CD1c-positive myeloid dendritic cell (primary cell): ENCODE measurements around the gene SHROOM2.
A peak's percentile ranks its signal among the peaks of the same experiment; 100 is the strongest.
"Not testable (repeated sequence)": the region's sequence is repeated elsewhere in the genome, so short reads cannot be mapped to it uniquely, and the experiment has no call there.

ENCODE experiments used
- DNase-seq: peaks from one replicate; pipeline ENCODE4 v3.0.0-alpha.2; 2016; ENCODE audit errors: extremely low spot score

Gene SHROOM2

DNA sequence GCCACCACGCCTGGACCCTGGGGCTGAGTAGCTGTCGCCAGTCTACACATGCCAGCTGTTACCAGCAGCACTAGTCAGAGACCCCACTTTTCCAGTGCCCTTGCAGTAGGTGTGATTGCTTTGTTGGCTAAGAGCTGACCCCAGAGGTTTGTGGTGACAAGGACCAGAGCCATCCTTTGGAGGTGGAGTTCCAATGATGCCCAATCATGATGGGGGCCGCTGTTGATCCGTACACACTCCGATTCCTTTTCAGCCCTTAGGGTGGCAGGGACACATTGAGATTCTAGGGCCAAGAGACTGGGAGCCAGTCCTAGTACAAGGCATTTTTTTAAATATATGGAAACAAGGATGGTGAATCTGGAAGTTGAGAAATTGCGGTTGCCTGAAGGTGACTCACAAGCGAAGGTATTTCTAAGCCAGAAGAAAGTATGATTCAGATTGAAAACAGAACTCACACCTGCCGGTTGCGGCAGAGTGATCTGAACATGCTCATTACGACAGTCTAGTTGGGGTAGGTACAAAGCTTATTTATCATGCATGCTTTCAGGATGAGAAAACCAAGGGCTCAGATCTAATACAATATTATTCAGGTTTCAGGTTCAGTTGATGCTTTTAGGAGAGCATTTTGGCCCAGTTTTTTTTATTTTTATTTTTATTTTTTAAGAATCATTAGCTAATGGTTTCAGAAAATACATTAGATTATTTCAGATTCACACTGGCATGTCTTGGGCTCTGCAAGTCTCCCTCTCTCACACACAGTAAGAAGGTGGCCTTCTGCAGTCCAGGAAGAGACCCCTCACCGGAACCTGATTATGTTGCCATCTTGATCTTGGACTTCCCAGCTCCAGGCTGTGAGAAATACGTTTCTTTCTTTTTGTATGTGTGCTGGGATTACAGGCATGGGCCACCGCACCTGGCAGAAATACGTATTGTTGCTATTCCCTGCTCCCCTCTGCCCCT lies 43.4 kb downstream of the SHROOM2 start:
- no peak for DNase-seq

DNA sequence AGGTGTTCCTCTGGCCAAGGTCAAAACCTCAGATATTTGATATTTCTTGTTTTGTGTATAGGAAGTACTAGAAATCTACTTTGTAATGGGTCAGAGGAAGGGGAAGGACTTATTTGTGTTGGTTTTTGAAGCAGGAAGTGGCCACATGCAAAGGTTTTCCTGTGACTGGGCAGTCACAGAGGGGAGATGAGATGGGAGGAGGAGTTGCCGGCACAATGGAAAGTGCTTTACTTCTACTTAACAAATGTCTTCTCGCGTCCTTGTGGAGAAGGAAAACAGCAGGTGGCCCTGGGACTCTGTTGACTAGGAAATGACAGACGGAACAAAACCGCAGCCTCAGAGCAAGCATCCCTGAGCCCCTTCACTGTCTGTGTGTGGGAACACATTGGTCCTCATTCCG lies 46.6 kb downstream of the SHROOM2 start:
- peak; percentile 3 for DNase-seq

DNA sequence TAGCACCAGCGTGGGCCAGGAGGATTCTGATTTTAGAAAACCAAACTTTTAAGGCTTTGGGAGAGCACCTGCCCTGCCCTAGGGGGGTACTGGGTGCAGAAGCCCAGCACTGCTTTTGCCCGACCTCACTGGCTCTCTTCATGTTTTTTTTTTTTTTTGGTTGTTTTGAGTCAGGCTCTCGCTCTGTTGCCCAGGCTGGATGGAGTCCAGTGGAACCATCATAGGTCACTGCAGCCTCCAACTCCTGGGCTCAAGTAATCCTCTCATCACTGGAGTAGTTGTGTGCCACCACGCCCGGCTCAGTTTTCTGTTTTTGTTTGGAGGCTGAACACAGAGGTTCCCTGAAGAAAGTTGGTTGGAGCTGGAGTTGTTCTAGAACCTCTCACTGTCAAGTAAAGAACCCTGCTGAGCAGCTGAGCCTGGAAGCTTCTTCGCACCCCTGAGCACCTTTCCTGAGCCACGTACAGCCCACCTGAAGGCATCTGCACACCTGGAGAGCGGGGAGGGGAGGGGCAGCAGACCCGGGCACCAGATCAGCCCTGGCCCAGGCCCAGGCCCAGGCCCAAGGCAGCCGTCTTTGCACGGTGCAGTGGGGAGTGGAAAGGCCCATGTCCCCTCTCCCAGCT lies 49.5 kb downstream of the SHROOM2 start:
- no peak for DNase-seq

DNA sequence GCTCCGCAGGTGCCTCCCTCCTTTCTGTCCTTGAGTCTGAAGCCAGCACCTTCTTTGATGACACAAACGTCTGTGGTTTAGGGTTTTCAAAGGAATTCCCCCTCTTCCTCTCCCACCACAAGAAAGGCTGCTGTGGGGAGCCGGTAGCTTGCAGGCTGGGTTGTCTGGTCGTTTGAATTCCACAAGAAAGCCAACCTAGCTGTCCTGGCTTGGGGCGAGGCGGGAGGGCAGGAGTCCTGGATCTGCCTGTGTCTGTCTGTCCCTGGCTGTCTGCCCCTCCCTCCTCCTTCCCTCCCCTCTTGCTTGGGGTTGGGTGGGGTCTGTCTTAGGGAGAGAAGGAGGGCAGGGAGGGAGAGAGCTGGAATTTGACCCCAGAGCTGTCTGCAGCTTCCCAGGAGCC lies 56.3 kb downstream of the SHROOM2 start:
- no peak for DNase-seq

DNA sequence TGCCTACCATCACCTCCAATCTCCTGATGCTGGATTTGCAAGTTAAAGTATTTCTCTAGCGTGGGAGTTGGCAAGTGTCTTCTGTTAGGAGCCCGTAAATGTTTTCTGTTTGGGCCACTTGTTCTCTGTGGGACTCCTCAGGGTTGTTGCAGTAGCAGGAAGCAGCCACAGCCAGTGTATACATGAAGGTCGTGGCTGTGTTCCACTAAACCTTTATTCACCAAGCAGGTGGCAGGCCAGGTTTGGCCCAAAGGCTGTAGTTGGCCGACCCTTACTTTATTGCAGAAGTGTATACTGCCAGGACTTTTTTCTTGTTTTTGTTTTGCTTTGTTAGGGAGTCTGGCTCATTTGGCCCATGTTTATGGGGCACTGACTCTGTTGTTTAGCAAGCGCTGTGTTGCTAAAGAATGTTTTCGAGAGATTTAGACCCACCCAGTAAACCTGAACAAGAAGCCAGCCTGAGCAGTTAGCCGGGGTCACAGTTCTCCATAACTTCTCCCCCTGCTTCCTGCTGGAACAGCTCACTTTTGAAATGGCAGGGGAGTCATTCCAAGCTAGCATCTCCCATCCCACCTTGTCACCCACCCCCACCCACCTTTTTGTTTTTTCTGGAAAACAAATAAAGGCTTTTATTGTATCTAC lies 58.8 kb downstream of the SHROOM2 start:
- no peak for DNase-seq

DNA sequence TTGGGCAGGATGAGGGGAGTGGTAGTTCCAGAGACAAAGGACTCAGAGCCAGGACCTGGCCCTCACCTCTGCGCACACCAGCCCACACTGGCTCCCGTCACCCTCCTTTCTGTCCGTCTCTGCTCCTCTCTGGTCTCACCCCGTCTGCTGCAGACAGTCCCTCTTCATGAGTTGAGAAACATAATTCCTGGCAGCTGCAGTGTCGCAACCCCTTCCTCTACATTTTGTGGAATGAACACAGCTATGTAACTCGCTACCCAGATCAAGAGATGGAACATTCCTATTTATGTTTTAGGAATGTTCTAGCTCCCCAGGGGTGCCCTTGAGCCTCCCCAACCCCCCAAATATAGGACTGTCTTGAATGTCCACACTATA lies 59.3 kb downstream of the SHROOM2 start:
- DNase-seq, result no peak

DNA sequence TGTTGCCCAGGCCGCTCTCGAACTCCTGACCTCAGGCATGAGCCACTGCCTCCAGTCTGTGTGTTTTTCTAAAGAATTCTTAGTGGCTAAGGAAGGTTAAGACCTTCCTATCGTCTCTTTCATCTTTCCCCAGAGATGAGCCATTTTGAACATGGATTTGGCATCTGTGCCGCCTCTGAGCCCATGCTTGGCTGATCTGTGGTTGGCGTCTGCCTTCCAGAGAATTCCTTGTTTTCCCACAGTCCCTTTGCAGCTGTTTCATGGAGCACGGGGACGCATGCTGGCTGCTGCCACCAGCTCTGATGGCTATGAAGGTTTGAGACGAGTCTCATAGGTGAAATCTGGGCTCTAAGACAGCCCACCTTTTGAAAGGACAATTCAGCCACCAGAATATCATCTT lies 60.4 kb downstream of the SHROOM2 start:
- DNase-seq, result no peak

DNA sequence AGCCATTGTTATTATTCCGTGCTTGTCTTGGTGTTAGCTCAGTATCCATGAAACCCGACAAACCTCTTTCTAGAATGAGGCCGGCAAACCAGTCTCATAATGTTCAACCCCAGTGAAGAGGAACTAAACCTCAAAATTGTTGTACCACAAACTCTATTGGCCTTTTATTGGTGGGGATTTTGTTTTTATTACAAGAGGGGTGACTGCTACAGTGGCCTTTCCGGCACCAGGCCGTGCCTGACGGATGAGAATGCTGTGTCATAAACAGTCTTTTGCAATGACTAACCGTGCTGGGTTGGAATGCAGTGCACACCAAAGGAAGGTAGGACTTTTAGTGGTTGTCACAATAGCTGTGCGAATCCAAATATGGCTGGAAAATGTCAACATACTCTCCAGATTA lies 60.8 kb downstream of the SHROOM2 start:
- no peak for DNase-seq

DNA sequence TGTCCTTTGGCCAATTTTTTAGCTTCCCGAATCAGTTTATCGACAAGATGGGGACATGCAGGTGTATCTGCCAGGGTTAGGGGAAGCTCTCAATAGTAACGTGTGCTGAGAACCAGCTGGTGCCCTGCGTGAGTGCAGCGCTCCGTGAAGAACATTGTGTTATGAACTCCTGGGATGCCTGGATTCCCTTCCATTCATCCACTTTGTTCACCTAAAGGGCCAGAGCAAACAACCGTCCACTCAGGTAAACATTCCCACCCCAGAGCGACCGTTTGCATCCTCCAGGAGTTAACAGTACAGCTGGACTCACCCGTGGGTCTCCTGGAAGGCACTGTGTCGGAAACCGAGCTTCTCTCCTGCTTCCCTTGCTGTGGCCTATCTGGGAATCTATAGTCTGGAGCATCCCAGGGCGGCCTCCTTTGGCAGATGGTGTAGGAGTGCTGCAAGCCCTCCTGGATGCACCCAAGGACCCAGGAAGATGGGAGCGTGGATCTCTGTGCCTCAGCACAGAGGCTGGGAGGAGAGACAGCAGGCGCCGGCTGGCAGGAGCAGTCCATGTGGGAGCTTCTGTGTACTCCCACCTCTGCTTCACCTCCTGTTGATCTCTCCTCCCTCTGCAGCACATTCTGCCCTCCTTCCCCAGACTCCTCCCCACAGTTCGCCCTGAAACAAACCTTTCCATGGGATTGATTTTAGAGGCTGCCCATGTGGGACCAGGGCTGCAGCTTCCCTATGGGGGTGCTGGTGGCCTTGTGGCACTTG lies 62.7 kb downstream of the SHROOM2 start:
- no peak for DNase-seq

DNA sequence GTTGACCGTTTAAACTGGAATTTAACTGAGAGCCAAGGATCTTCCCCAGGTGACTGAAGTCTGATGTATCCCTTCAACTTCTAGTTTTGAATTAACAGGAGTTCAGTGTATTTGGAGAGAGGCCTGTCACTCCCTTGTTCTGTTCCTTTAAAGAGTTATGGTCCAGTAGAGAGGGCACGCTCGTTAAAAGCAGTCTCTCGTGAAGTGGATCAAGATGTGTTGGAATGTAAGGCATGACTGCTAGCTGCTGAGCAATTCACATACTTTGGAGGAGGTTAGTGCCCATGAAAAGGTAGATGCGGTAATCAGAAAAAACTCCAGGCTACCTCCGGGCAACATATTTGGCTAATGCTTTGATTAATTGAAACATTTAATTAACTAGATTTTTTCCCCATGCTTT lies 65.7 kb downstream of the SHROOM2 start:
- DNase-seq, result no peak

DNA sequence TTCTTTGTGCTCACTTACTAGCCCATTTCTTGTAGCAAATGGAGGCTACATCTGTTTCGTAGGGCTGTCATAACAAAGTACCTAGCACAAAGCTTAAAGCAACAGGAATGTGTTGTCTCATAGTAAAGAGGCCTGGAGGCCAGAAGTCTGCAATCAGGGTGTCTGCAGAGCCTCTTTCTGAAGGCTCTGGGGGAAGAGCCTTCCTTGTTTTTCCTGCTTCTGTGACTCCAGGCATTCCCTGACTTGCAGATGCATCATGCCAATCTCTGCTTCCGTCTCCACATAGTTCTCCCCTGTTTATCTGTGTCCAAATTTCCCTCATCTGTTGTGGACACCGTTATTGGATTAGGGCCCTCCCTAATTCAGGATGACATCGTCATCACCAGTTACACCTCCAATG lies 67.1 kb downstream of the SHROOM2 start:
- DNase-seq, result no peak

DNA sequence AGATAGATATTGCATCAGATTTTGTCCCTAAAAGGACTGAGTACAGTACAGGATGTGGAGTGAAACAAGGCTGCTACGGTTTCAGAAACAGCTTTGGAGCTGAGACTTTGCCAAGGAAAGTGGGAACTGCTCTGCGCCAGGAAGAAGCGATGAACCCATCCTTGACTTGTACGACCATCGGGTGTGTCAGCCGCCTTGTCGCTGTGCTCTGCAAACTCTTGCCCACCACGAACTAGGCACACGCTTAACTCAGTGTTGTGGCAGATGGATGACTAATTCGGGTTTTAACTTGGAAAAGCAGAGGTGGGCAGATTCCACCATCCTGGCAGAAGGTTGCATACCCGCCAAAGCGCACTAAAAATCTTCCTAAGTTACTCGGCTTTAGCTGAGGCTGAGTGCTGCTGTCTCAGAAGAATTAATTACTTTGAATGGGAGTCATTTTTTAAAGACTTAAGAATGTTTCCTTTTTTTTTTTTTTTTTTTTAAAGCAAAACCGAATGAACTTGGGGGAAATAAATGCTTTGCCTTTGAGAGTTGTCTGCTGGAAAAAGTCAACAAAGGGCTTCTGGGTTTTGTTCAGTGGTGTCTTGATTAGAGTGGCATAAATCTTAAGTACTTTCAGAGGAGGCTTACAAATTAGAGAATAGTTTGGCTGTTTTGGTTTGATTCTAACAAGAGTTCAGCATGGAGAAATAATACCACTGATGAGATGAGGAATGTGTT lies 69.5 kb downstream of the SHROOM2 start:
- no peak for DNase-seq

DNA sequence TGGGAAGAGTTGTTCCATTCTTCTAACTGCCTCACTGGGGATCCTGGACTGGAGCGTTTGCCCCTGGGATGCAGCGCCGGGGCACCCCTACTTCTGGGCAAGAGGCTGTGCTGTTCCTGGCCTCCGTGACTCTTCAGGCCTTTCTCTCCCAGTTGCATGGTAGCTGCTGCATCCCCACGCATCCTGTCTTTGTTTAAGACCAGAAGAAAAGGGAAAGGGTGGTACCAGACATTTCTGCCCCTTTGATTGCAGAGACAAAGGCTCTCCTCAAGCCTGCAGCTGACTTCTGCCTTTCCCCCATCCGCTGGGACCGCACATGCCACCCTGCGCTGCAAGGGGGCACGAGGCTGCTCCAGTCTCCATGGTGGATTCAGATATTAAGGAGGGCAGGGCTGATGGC lies 70.4 kb downstream of the SHROOM2 start:
- DNase-seq, result no peak

DNA sequence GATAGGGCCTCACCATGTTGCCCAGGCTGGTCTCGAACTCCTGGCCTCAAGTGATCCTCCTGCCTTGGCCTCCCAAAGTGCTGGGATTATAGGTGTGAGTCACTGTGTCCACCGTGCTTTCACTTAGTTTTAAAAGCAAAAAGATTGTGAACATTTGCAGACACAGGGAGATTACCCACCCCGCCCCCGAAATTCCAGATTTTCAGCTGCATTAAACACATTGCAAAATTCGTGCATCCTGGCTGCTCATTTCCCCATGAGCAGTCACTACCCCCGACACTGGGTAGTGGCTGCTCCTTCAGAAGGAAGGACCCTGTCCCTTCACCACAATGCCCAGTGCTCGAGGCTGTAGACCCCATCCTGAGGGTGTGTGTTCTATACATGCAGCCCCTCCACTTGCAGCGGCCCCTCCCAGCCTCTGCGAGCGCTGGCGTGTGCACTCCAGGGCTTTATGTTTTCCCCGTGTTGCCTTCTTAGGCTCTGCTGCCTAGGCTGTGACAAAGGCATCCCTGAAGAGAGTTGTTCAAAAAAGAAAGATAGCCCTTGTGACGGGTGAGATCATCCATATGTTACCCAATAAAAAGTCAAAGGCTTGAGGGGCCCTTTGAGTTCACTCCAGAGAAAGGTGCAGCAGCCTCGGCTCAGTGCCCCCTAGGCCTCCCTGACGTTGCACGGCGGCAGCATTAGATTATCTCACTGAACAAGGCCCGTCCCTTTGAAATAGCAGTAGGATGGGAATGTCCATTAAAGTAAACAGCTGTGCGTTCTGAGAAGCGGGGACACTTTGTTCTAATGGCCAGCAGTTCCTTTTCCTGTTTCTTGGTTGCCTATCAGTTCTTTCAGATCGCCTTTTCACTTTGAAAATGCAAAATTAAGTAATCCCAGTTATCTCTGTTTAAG lies 71.6 kb downstream of the SHROOM2 start:
- DNase-seq, result no peak

DNA sequence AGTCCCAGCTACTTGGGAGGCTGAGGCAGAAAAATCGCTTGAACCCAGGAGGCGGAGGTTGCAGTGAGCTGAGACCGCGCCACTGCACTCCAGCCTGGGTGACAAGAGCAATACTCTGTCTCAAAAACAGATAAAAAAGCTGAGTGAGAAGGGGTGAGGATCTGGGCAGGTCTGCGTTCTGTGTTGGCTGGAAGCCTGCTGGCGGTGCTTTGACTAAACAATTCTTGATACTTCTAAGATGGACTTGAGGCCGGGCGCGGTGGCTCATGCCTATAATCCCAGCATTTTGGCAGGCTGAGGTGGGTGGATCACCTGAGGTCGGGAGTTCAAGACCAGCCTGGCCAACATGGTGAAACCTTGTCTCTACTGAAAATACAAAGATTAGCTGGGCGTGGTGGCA lies 72.5 kb downstream of the SHROOM2 start:
- not testable (repeated sequence) for DNase-seq

DNA sequence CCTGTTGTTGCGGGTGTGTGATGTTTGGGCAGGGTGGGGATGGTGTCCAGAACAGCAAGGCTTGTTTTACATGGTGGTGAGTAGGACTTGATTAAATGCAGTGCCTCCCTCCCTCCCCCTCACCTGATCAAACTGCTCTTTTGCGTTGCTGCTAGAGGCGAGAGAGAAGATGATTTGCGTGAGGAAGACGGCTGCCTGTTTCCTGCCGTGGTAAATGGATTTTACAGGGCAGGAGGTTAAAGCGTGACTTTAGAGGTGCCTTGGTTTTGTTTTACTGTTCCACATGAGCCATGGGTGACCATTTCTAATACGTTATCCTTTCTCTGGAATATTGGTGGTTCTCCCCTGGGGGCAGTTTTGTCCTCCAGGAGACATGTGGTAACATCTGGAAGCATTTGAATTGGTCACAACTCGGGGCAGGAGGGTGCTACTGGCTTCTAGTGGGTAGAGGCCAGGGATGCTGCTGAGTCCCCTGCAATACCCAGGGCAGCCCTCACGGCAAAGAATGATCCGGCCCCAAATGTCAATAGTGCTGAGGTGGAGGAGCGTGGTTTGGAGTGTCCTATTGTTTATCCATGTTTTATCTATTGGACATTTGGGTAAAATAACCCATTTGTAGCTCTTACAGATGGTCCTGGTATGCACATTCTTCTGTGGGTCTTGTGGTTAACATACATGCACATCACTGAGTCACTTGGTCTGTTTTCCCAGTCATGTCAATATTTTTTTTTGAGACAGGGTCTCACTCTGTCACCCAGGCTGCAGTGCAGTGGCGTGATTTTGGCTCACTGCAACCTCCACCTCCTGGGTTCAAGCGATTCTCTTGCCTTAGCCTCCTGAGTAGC lies 73.7 kb downstream of the SHROOM2 start:
- no peak for DNase-seq

DNA sequence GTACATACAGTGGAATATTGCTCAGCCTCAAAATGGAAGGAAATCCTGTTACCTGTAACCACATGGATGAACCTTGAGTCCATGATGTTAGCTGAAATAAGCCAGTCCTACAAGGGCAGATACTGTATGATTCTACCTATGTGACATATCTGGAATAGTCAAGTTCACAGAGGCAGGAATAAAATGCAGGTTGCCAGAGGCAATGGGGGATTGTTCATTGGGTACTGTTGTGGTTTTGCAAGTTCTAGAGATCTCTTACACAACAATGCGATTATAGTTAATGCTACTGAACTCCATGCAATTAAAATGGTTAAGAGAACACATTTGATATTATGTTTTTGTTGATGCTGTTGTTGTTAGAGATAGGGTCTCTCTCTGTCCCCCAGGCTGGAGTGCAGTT lies 74.6 kb downstream of the SHROOM2 start:
- no peak for DNase-seq

DNA sequence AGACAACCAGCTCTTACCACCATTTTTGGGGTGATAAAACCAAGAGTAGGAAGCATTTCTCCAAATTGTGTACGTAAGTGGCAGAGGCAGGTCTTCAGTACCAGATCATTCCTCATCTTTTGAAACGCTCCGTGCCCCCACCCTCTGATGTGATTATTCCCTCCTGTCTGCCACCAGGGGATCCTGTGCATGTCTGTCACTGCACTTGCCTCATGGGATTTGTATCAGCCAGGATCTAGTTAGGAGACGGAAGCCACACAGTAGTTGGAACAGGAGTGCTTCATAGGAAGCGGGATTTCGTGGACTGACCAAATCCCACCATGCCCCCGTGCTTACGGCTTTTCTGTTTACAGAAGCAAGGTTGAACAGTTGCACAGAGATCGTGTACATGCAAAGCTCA lies 75.5 kb downstream of the SHROOM2 start:
- DNase-seq, result no peak

DNA sequence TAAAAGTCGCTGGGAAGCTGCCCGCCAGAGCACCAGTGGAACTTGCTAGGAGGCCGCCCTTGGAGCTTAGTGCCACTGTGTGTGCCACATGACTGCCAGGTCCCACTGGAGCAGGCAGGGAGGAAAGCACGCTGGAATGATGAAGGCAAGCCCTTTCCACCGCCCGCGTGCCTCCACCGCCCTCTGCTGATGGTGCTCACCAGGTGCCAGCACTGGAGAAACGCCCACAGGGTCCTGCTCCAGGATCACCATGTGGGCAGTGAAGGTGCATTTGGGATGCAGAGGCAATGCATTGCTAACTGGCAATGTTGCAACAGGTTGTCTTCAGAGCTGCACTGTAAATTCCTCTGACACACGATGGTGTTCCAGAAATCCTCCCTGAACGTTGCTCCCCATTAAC lies 76.3 kb downstream of the SHROOM2 start:
- no peak for DNase-seq

DNA sequence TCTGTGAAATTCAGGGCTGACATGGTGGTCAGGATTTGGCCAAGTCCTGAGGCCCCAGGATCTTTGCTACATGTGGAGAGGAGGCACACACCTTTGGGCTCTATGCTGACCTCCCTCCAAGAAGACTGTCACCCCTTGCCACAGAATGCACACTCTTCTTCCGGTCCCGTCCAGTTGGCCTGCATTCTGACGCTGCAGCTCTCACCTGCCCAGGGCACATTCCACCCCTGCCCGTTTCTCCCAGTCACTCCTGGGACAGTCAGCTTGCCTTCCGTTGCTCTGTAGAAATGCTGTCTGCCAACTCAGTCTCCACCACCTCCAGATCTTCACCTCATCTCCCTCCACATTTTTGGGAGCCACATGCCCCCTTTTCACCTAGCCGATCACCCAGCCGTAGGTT lies 76.7 kb downstream of the SHROOM2 start:
- DNase-seq, result no peak
